H9 (cell line): ENCODE results near the gene ARHGEF16. TPM values are rescaled to one million over a fixed set of nuclear protein-coding genes. Genes with fewer than 3 reads are reported as not detected.

ENCODE experiments used
- DNase-seq: peaks from one replicate; pipeline ENCODE4 v3.0.0-alpha.2; 2017
- H2AFZ ChIP-seq: one replicate; pipeline ENCODE4 v1.6.1; 2013; ENCODE audit warnings: mild to moderate bottlenecking, low read length, control low read depth, moderate library complexity
- H2AK5ac ChIP-seq: 2 replicates; pipeline ENCODE4 v1.6.1; 2013; ENCODE audit warnings: low read length, control low read depth, mixed read lengths; ENCODE audit not compliant: insufficient read length
- H2BK120ac ChIP-seq: one replicate; pipeline ENCODE4 v1.6.1; 2013; ENCODE audit warnings: low read depth, mild to moderate bottlenecking, low read length, control low read depth, inconsistent platforms; ENCODE audit not compliant: poor library complexity, severe bottlenecking
- H2BK12ac ChIP-seq: 2 replicates; pipeline ENCODE4 v1.6.1; 2013; ENCODE audit warnings: low read length, control low read depth, mixed read lengths, low read depth; ENCODE audit not compliant: insufficient read length
- H2BK15ac ChIP-seq: 2 replicates; pipeline ENCODE4 v1.6.1; 2013; ENCODE audit warnings: low read depth, low read length, control low read depth
- H2BK20ac ChIP-seq: one replicate; pipeline ENCODE4 v1.6.1; 2013; ENCODE audit warnings: low read depth, mild to moderate bottlenecking, low read length, control low read depth, inconsistent platforms; ENCODE audit not compliant: poor library complexity, severe bottlenecking
- H2BK5ac ChIP-seq: 2 replicates; pipeline ENCODE4 v1.6.1; 2013; ENCODE audit warnings: low read length, control low read depth, mixed read lengths; ENCODE audit not compliant: insufficient read length
- H3K14ac ChIP-seq: 2 replicates; pipeline ENCODE4 v1.6.1; 2013; ENCODE audit warnings: low read length, control low read depth; ENCODE audit not compliant: insufficient read depth
- H3K18ac ChIP-seq: 2 replicates; pipeline ENCODE4 v1.6.1; 2013; ENCODE audit warnings: low read depth, mild to moderate bottlenecking, mixed read lengths, low read length, control low read depth; ENCODE audit not compliant: insufficient read length
- H3K23ac ChIP-seq: 2 replicates; pipeline ENCODE4 v1.6.1; 2013; ENCODE audit warnings: low read length, control low read depth, mixed read lengths, low read depth; ENCODE audit not compliant: insufficient read length
- H3K23me2 ChIP-seq: 2 replicates; pipeline ENCODE4 v1.6.1; 2013; ENCODE audit warnings: low read depth, mild to moderate bottlenecking, mixed read lengths, low read length, control low read depth; ENCODE audit not compliant: insufficient read length, poor library complexity, severe bottlenecking
- H3K27ac ChIP-seq: 2 replicates; pipeline ENCODE4 v1.5.1; 2013; ENCODE audit warnings: low read length, control low read depth, mixed read lengths, low read depth; ENCODE audit not compliant: insufficient read length
- H3K27me3 ChIP-seq: 2 replicates; pipeline ENCODE4 v1.6.1; 2013; ENCODE audit warnings: low read length, control low read depth, inconsistent platforms; ENCODE audit not compliant: insufficient read depth
- H3K4ac ChIP-seq: 2 replicates; pipeline ENCODE4 v1.6.1; 2013; ENCODE audit warnings: low read depth, mild to moderate bottlenecking, control low read depth, inconsistent platforms, low read length, moderate library complexity
- H3K4me1 ChIP-seq: 2 replicates; pipeline ENCODE4 v1.6.1; 2013; ENCODE audit warnings: low read length, control low read depth, inconsistent platforms; ENCODE audit not compliant: insufficient read depth
- H3K4me2 ChIP-seq: 2 replicates; pipeline ENCODE4 v1.6.1; 2013; ENCODE audit warnings: low read length, control low read depth, mixed read lengths; ENCODE audit not compliant: insufficient read length, insufficient read depth
- H3K56ac ChIP-seq: 2 replicates; pipeline ENCODE4 v1.6.1; 2013; ENCODE audit warnings: low read depth, mild to moderate bottlenecking, mixed read lengths, low read length, control low read depth; ENCODE audit not compliant: insufficient read length
- H3K79me1 ChIP-seq: 2 replicates; pipeline ENCODE4 v1.6.1; 2013; ENCODE audit warnings: low read depth, mild to moderate bottlenecking, moderate library complexity, low read length, control low read depth, inconsistent platforms; ENCODE audit not compliant: insufficient read depth, poor library complexity, severe bottlenecking
- H3K79me2 ChIP-seq: 2 replicates; pipeline ENCODE4 v1.6.1; 2013; ENCODE audit warnings: low read length, control low read depth, inconsistent platforms; ENCODE audit not compliant: insufficient read depth
- H3K9ac ChIP-seq: 2 replicates; pipeline ENCODE4 v1.6.1; 2013; ENCODE audit warnings: low read length, control low read depth, mixed read lengths; ENCODE audit not compliant: insufficient read length; ENCODE audit errors: extremely low read depth
- H3K9me3 ChIP-seq: one replicate; pipeline ENCODE4 v1.6.1; 2013; ENCODE audit warnings: low read depth, low read length, inconsistent platforms; ENCODE audit not compliant: control insufficient read depth
- H3T11ph ChIP-seq: one replicate; pipeline ENCODE4 v1.6.1; 2013; ENCODE audit warnings: mild to moderate bottlenecking, low read length, control low read depth, inconsistent platforms
- H4K20me1 ChIP-seq: one replicate; pipeline ENCODE4 v1.6.1; 2013; ENCODE audit not compliant: control insufficient read depth, insufficient read length, insufficient read depth
- H4K5ac ChIP-seq: 2 replicates; pipeline ENCODE4 v1.6.1; 2013; ENCODE audit warnings: low read depth, mild to moderate bottlenecking, mixed read lengths, low read length, control low read depth; ENCODE audit not compliant: insufficient read length
- H4K8ac ChIP-seq: replicated peaks from 2 replicates; pipeline ENCODE4 v1.6.1; 2013; ENCODE audit warnings: low read length, control low read depth, mixed read lengths, low read depth; ENCODE audit not compliant: insufficient read length
- H4K91ac ChIP-seq: 2 replicates; pipeline ENCODE4 v1.6.1; 2013; ENCODE audit warnings: low read depth, mild to moderate bottlenecking, moderate library complexity, mixed read lengths, low read length, control low read depth; ENCODE audit not compliant: insufficient read length
- H3K27ac Mint-ChIP-seq, 3 experiments: 2 replicates in 2 of 3; 3 replicates in 1 of 3; pipeline ENCODE4 v1.8.0; 2020 to 2021; ENCODE audit warnings: mixed read lengths in 3 of 3, mild to moderate bottlenecking in 1 of 3, moderate library complexity in 1 of 3
- H3K27me3 Mint-ChIP-seq: 2 replicates; pipeline ENCODE4 v1.8.0; 2021; ENCODE audit warnings: low read depth, mild to moderate bottlenecking, moderate library complexity, mixed read lengths
- H3K36me3 Mint-ChIP-seq, 3 experiments: 2 replicates in 2 of 3; 3 replicates in 1 of 3; pipeline ENCODE4 v1.8.0; 2020 to 2021; ENCODE audit warnings: low read depth in 3 of 3, mixed read lengths in 3 of 3; ENCODE audit not compliant: insufficient read depth in 1 of 3
- H3K4me1 Mint-ChIP-seq, 2 experiments: 2 replicates each; pipeline ENCODE4 v1.8.0; 2020; ENCODE audit warnings: mixed read lengths in 2 of 2
- H3K4me3 Mint-ChIP-seq, 2 experiments: 2 replicates in 1 of 2; 3 replicates in 1 of 2; pipeline ENCODE4 v1.8.0; 2020 to 2021; ENCODE audit warnings: mild to moderate bottlenecking in 2 of 2, mixed read lengths in 2 of 2, moderate library complexity in 1 of 2
- H3K9me3 Mint-ChIP-seq, 2 experiments: 2 replicates in 1 of 2; 3 replicates in 1 of 2; pipeline ENCODE4 v1.8.0; 2020; ENCODE audit warnings: mild to moderate bottlenecking in 2 of 2, mixed read lengths in 2 of 2, moderate library complexity in 1 of 2
- WGBS: extraction: QIAGEN DNeasy Blood & Tissue Kit; methylation state at CpG from one replicate; pipeline ENCODE4 v1.1.7; 2013; ENCODE audit warnings: missing lambda C conversion rate, low lambda C conversion rate, mixed read lengths; ENCODE audit not compliant: insufficient read length; ENCODE audit errors: extremely low coverage; 5-methylcytosine and 5-hydroxymethylcytosine counted together
- total RNA-seq: library from RNA; stranded (reverse); gene quantifications from 2 replicates; pipeline ENCODE4 v1.2.1, GENCODE V29; 2021
- TF ChIP-seq, protein P1 (sequence below): fragments of 200-600 bp; sonication (generic); conservative IDR thresholded peaks from 3 replicates; pipeline ENCODE4 v1.8.0; 2021; ENCODE audit warnings: antibody characterized with exemption, mild to moderate bottlenecking

Gene ARHGEF16
- total RNA-seq, 1 experiment from 2014 or later: 48.5 TPM

DNA sequence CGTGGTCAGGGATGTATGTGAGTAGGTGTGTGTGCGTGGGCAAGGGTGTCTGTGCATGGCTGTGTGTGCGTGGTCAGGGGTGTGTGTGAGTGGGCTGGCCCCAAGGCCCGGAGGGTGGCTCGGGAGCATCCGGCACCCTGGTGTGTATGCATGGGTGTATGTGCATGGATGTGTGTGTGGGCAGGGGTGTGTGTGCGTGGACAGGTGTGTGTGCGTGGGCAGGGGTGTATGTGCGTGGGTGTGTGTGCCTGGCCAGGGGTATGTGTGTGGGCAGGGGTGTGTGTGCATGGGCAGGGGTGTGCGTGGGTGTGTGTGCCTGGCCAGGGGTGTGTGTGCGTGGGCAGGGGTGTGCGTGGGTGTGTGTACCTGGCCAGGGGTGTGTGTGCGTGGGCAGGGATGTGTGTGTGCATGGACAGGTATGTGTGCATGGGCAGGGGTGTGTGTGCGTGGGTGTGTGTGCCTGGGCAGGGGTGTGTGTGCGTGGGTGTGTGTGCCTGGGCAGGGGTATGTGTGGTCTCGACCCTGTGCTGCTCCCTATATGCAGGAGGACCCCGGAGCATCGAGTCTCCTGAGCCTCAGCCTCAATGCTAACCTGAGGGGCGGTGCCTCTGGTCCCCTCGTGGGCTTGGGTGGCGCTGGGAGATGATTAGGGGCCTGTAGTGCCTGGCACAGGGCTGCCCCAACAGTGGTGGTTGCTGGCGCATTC lies 16.3 kb downstream of the ARHGEF16 start:
- H3K56ac ChIP-seq: no peak overlapping the region
- peak overlapping the region; percentile 10; the same call in 1 of the 2 replicates for H3K14ac ChIP-seq
- peaks cover 4% of the 10 kb centered on the region for H4K20me1 ChIP-seq
- DNase-seq: no peak
- no peaks in the 10 kb centered on the region for H3K9me3 Mint-ChIP-seq
- H2BK20ac ChIP-seq: no peak overlapping the region
- no peak overlapping the region for H3K9ac ChIP-seq
- no peak overlapping the region for H2BK120ac ChIP-seq
- H3T11ph ChIP-seq: no peak overlapping the region
- no peak overlapping the region for H4K8ac ChIP-seq
- H2BK5ac ChIP-seq: peak overlapping the region; percentile 30
- H3K27me3 ChIP-seq: no peaks in the 10 kb centered on the region
- H3K4me1 ChIP-seq: peaks cover 5% of the 10 kb centered on the region; the same call in 1 of the 2 replicates
- H3K27me3 Mint-ChIP-seq: no peaks in the 10 kb centered on the region
- no peak overlapping the region for H2AK5ac ChIP-seq
- H3K23me2 ChIP-seq: no peaks in the 10 kb centered on the region
- H3K9me3 ChIP-seq: no peaks in the 10 kb centered on the region
- peak overlapping the region; percentile 87 to 93 (median 87); a peak in 6 of 7 replicates for H3K27ac Mint-ChIP-seq
- peak overlapping the region; percentile 90 for H3K18ac ChIP-seq
- no CpG with 5 or more reads among the region's 22 CpGs for WGBS
- H4K91ac ChIP-seq: no peak overlapping the region
- H3K4ac ChIP-seq: 0 out of 2 replicates have a peak overlapping the region, but pooled peaks have one; percentile 27
- H3K4me1 Mint-ChIP-seq: peaks cover 13 to 16% of the 10 kb centered on the region in 2 experiments
- no peak overlapping the region for H3K23ac ChIP-seq
- H3K4me3 Mint-ChIP-seq: no peak overlapping the region; a peak in 2 of 5 replicates
- no peak overlapping the region for H3K27ac ChIP-seq
- H3K79me2 ChIP-seq: no peaks in the 10 kb centered on the region
- H3K4me2 ChIP-seq: no peak overlapping the region
- peaks cover 4 to 37% (median 21%) of the 10 kb centered on the region in 3 experiments; a peak in 5 of 7 replicates for H3K36me3 Mint-ChIP-seq
- peak overlapping the region; percentile 1 for H4K5ac ChIP-seq
- H2AFZ ChIP-seq: no peak overlapping the region
- TF ChIP-seq, protein P1, sequence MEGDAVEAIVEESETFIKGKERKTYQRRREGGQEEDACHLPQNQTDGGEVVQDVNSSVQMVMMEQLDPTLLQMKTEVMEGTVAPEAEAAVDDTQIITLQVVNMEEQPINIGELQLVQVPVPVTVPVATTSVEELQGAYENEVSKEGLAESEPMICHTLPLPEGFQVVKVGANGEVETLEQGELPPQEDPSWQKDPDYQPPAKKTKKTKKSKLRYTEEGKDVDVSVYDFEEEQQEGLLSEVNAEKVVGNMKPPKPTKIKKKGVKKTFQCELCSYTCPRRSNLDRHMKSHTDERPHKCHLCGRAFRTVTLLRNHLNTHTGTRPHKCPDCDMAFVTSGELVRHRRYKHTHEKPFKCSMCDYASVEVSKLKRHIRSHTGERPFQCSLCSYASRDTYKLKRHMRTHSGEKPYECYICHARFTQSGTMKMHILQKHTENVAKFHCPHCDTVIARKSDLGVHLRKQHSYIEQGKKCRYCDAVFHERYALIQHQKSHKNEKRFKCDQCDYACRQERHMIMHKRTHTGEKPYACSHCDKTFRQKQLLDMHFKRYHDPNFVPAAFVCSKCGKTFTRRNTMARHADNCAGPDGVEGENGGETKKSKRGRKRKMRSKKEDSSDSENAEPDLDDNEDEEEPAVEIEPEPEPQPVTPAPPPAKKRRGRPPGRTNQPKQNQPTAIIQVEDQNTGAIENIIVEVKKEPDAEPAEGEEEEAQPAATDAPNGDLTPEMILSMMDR: no peak
- no peaks in the 10 kb centered on the region for H3K79me1 ChIP-seq
- no peak overlapping the region for H2BK15ac ChIP-seq
- H2BK12ac ChIP-seq: no peak overlapping the region
